Measurements from ENCODE around the gene TNFSF18.

Gene TNFSF18

DNA sequence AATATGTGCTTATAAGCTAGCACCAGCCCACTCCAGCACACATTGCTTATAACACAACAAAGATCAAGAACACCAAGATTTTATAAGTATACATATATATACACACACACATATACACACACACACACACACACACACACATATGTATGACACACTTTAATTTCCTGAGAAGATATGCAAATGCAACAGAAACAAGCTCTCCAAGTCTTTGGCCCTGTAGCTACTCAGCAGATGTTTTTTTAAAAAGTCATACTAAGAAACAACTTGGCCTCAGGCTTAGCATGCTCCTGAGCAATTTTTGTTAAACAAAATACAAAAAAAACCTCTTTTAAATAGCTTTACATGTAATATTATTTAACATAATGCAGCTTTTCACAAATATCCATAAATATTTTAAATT lies 11.1 kb downstream of the TNFSF18 start:
- DNase-seq (ENCODE audit: low read depth) = no peak

- no peak for DNase-seq (ENCODE audit: low read depth)
These were observed 11.7 kb downstream of the TNFSF18 start for GRCh38 chr1:173038875-173039554.

DNA sequence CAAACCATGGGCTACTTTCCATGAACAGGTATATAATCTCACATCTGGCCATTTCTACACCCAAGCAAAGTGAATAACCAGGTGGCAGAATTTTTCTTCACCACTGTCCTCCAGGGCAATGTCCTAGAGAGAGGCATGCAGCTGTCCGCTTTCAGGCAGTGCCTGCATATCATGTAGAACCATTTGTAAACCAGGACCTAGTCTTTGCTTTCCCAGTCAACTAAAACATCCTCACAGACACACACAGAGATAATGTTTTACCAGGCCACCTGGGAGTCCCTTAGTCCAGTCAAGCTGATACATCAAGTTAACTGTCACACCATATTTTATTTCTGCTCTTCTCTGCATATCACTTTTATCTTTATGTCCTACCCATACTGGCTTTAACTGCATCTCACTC lies 26.2 kb downstream of the TNFSF18 start:
- DNase-seq (ENCODE audit: low read depth) = no peak

GRCh38 chr1:173023343-173023742 lies 27.4 kb downstream of the TNFSF18 start:
- no peak for DNase-seq (ENCODE audit: low read depth)

DNA sequence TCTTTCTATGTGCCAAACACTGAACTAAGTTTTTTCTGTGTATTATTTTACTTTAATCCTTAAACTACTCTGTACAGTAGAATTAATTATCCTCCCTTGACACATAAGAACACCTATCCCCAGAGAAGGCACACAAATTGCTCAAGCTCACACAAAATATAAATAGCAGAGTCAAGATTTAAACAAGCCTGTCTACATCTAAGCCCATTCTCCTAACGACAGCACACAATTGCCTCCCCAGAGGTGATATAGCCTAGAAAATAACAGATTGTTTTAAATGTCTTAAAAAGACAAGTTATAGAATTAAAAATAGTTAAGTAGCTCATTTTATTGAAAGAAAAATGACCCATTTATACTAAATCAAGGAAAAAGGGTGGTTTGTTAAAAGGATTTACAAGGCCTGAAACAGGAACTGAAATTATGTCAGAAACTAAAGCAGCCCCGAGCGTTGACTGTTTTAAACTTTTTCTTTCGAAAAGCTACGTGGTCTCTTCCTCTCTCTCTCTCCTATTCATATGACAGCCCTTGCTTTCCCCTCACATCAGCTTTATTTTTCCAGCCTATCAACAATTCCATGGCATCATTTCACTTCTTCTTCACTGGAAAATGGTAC lies 30.5 kb downstream of the TNFSF18 start:
- no peak for DNase-seq (ENCODE audit: low read depth)

- no peak for DNase-seq (ENCODE audit: low read depth)
These were observed 32.9 kb downstream of the TNFSF18 start for GRCh38 chr1:173017792-173018191.

GRCh38 chr1:173016419-173016818 lies 34.3 kb downstream of the TNFSF18 start:
- no peak for DNase-seq (ENCODE audit: low read depth)

DNA sequence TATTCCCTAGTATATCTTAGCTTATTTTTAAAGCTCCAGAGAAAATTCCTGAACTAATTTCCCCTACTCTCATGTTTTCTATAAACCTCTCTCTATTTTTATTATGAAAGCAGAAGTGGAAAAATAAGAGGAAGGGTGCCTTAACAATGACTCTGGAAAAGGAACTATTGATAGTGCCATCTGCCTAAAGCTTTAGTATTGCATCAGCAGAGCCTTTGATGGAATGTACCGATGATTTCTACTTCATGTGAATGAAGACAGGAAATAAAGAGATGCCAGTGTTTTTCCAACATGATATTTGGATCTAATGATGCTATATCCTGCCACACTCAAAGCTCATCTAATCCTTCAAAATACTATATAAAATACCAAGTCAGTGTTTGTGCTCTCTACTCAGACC lies 35.1 kb downstream of the TNFSF18 start:
- no peak for DNase-seq (ENCODE audit: low read depth)

DNA sequence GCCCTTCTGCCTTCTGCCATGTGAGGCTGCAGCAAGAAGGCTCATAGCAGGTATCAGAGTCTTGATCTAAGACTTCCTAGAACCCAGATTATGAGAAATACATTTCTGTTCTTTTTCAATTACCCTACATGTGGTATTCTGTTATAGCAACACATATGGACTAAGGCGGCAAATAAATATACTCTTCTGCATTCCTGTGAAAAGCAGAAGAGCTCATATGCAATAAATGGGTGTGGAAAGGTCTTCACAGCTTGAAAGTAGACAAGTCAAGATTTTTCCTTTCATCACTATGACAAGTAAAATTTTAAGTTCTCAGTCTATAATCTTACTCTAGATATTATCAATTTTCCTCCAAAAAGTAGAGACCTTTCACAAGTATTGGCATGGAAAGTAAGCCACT lies 36.6 kb downstream of the TNFSF18 start:
- no peak for DNase-seq (ENCODE audit: low read depth)

- DNase-seq (ENCODE audit: low read depth) = no peak
These were observed 38.6 kb downstream of the TNFSF18 start for GRCh38 chr1:173012126-173012525.

- no peak for DNase-seq (ENCODE audit: low read depth)
These were observed 41.1 kb downstream of the TNFSF18 start for GRCh38 chr1:173009597-173009996.

DNA sequence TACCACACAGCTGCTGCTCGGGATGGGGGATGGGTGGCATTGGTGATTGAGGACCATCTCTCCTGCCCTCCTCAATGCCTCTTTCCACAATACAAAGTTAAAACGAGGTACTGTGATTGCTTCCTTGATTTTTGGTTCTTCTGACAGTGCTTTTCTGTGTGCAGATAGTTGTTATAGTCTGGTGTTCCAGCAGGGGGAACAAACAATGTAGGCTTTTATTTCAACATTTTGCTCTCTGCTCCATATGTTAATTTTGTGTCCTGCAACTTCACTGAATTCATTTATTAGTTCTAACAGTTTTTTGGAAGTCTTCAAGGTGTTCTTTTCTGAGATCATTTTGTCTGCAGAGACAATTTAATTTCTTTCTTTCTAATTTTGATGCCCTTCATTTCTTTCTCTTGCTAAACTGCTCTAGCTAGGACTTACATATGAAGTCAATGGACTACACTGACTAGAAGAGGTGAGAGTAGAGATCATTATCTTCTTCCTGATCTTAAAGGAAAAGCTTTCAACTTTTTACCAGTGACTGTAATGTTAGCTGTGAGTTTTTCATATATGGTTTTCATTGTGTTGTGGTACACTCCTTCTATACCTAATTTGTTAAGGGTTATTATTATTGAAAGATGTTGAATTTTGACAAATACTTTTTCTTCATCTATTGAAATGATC lies 45.4 kb downstream of the TNFSF18 start:
- DNase-seq (ENCODE audit: low read depth) = no peak

DNA sequence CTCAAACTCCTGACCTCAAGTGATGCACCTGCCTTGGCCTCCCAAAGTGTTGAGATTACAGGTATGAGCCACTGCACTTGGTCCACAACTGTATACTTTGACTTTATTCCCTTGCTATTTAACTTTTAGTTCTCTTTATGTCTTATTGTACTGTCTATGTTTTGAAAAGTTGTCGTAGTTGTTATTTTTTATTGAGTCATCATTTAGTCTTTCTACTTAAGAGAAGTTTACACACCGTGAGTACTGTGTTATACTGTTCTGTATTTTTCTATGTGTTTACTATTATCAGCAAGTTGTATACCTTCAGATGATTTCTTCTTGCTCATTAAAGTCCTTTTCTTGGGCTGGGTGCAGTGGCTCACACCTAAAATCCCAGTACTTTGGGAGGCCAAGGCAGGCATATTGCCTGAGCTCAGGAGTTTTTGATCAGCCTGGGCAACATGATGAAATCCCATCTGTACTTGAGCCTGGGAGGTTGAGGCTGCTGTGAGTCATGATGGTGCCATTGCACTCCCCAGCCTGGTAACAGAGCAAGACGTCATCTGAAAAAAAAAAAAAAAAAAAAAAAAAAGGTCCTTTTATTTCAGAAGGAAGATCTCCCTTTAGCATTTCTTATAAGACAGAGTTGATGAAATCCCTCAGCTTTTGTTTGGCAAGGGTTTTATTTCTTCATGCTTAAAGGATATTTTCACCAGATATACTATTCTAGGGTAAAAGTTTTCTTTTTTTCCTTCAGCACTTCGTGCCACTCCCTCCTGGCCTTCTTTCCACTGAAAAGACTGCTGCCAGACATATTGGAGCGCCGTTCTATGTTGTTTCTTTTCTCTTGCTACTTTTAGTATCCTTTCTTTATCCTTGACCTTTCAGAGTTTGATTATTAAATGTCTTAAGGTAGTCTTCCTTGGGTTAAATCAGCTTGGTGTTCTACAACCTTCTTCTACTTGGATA lies 47.6 kb downstream of the TNFSF18 start:
- DNase-seq (ENCODE audit: low read depth) = peak; percentile 85

GRCh38 chr1:172999349-172999748 lies 51.4 kb downstream of the TNFSF18 start:
- DNase-seq (ENCODE audit: low read depth) = no peak

DNA sequence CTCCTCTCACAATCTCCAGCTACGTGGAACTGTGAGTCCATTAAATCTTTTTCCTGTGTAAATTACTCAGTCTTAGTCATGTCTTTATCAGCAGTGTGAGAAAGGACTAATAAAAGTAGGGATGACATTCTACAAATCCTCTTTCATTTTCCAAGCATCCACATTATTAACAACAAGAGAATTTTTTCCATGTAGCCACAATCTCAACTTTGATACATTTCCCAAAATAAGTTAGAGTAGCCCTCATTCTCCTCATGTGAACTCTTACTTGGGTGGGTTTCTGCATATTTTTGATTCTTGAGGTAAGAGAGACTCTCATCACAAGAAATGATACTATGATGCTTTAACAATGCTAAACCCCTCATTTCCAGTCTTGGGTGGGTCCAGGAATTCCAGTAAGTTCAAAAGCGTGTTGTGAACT lies 52.8 kb downstream of the TNFSF18 start:
- no peak for DNase-seq (ENCODE audit: low read depth)

GRCh38 chr1:172993640-172994039 lies 57.1 kb downstream of the TNFSF18 start:
- DNase-seq (ENCODE audit: low read depth) = no peak

GRCh38 chr1:172991674-172992400 lies 58.9 kb downstream of the TNFSF18 start:
- no peak for DNase-seq (ENCODE audit: low read depth)

DNA sequence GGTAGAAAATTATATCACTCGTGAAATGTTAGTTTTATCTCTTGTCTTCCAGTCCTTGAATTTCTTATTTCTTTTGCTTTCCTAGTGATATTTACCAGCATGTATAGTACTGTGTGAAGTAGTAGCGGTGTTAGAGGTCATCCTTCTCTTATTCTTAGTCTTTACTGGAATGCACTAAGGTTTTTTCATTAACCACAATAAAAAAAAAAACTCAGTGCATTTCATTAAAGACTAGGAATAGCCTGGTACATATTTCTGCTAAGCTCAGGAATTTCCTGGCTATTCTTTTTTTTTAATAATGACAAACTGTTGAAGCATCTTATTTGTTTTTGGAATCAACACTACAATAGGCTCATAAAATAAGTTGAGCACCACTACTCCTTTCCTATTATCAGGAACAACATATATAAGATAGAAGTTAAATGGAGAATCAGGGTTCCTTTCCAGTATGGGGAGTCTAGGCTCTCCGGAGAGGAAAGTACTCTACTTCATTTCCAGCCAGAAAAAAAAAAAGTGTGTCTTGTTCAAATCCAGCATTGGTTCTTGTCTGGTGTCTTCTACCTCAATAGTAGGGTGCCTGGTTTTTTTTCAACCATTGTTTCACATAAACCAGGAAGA lies 60.0 kb downstream of the TNFSF18 start:
- DNase-seq (ENCODE audit: low read depth) = peak; percentile 38
